Activated CD8-positive, alpha-beta memory T cell treated with anti-CD3 and anti-CD28 coated beads for 4 hours (primary cell): ENCODE measurements around the gene ZCCHC17.
"Not testable (repeated sequence)": the region's sequence is repeated elsewhere in the genome, so short reads cannot be mapped to it uniquely, and the experiment has no call there.

Experiments used
- DNase-seq, 2 donors: peaks; one replicate each; pipeline ENCODE4 v3.0.0-alpha.2; 2020; ENCODE audit warnings: low read depth in 2 of 2

Gene ZCCHC17, protein sequence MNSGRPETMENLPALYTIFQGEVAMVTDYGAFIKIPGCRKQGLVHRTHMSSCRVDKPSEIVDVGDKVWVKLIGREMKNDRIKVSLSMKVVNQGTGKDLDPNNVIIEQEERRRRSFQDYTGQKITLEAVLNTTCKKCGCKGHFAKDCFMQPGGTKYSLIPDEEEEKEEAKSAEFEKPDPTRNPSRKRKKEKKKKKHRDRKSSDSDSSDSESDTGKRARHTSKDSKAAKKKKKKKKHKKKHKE

DNA sequence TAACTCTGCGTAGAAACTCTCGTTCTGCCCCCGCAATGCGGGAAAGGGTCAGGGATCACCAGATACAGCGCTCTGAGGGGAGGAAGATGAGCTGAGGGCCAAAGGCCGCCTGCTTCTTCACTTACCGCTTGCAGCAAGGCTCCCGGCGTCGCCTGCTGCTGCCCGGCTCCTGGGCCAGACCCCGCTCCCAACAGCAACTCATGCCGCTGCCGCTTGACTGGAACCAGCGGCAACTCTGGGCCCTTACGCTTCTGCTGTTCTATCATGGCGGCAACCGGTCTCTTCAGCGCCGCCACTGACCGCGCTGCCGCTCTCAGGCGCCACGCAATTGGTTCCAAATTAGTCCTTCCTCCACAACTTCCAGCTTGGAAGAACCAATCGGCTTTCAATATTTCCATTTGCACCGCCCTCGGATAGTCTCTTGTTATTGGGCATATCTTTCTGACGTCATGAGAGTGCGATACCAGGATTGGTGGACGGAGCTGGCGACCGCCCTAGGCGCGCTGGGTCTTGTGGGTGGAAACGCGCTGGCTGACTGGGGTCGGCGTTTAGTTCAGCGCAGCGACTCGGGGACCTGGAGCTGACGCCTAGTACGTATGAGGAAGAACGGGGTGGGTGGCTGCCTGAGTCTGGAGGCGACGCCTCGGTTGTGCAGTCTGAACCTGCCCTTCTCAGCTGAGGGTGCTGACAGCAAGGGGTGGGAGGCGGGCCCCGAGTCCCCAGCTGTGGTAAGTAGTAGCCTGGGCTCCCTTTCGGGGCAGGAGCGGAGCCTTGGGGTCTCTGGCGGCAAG lies at the start of gene ZCCHC17, which contains the start of gene SNRNP40:
TSS of gene ZCCHC17 (plus strand) at position 547 of the 791 bp plus-strand sequence. CDS start 13,067 bp downstream, outside the sequence.
TSS of gene SNRNP40 (minus strand) at position 303 of the 791 bp plus-strand sequence. CDS start at position 266, 37 bp downstream.
- DNase-seq, result peak; percentile 86 to 94

DNA sequence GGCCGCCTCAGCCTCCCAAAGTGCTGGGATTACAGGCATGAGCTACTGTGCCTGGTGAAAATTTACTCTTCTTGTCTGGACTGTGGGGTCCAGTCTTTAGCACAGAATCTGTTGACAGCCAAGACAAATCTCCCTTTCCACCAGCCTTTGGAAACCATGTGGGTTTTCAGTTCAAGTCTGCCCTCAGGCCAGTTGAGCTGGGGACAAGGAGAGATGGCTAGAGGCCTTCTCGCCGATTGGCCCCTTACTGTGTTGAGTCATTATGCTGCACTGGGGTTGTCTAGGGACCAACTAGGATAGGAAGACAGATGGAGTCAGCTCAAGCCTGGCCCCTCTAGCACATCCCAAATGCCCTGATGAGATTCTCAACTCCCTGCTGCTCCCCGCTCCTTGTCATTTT lies 48.6 kb upstream of the ZCCHC17 start:
- no peak for DNase-seq

DNA sequence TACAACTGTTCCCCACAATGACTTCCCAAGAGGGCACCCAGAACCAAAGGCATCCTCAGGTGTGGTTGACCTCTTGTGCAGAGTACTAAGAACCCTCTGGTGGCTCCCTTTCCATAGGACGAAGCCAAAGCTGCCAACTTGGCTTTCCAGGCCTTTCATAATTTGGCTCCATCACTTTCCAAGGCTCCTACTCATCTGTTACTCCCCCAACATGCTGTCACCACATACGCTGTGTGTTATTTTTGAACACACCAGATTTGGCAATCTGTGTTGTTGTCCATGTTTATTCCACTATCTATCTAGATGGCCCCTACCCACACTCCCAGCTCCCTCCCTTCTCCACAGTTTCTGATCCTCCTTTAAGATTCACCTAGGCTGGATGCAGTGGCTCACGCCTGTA lies 47.0 kb upstream of the ZCCHC17 start:
- DNase-seq, result no peak

DNA sequence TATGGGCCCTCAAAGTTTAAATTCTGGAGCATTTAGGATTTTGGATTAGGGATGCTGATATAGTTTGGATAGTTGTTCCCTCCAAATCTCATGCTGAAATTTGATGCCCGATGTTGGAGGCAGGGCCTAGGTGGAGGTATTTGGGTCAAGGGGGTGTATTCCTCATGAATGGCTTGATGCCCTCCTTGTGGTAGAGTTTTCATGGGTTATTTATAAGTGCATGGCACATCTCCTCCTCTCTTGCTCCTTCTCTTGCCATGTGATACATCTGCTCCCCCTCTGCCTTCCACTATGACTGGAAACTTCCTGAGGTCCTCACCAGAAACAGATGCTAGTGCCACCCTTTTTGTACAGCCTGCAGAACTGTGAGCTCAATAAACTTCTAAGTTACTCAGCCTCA lies 39.6 kb upstream of the ZCCHC17 start:
- DNase-seq, result no peak

DNA sequence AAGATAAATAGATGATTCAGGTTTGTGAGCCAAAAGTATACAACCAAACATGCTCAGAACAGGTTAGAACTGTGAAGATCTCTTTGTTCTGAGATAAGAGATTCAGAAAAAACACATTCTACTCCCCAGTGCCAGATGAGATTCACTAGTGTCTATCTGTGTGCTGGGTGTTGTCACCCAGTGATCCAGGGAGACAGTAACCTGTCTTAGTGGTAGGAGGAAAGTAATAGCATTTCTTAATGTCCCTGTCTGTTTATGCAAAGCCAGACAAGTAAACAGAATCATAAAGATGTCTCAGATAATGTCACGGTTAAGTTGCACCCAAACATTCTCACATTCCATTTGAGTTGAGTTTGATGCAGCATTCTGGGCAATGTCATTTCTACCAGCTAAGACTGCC lies 38.3 kb upstream of the ZCCHC17 start:
- DNase-seq, result no peak

DNA sequence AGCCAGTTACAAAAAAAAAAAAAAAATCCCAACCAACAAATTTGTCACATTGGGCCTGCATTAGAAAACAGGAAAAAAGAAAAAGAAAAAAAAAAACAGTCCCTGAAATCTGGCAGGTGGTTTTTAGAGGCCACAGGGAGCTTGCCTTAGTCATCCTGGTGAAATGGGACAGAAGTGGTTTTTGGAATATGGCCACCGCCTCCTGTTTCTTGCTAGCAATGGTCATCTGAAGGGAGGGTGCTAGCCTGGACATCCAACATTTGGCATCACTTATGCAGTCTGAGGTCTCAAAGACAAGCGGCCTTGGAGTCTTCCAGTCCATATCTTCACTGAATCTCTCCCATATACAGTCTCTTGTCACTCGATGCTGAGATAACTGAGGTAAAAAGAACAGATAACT lies 37.1 kb upstream of the ZCCHC17 start:
- DNase-seq, result no peak

DNA sequence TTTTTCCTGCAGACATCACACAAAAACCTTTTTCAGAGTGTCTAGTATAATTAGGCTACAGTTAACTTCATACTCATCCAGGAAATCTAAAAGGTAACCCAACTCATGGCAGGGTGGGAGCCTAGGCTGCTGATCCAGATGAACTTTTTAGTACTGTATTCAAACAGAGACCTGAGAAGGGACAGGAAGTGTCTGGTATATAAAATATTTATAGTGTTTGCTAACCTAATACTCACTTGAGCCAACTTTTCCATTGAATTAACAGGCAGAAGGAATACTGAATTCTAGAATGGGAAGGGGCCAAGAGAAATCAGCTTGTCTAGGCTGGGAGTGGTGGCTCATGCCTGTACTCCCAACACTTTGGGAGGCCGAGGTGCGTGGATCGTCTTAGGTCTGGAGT lies 34.9 kb upstream of the ZCCHC17 start:
- no peak for DNase-seq

DNA sequence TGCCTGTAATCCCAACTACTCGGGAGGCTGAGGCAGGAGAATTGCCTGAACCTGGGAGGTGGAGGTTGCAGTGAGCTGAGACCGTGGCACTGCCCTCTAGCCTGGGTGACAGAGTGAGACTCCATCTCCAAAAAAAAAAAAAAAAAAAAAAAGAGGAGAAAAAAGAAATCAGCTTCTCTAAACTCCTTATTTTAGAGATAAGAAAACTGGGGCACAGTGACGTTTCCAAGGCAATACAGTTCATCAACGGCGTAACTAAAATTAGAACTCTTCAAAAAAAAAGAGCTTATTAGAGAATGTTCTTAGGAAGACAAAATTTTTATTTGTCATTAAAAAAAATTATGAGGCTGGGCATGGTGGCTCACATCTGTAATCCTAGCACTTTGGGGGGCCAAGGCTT lies 34.4 kb upstream of the ZCCHC17 start:
- DNase-seq, result not testable (repeated sequence)

DNA sequence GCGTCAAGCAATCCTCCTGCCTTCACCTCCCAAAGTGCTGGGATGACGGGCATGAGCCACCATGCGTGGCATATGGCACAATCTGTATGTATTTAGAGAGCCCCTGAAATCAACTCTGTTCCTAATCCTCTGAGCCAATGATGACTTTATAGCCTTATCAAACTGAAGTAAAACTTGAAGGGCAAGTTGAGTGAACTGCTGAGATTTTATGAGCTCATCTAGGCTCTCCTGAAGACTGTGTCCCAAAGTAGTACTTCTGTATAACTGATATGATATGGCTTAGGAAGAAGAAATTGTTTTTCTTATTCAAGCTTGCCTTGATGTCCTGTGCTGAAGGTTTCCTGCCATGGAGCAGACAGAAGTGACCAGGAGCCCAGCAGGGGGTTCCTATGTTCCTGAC lies 33.4 kb upstream of the ZCCHC17 start:
- DNase-seq, result no peak

DNA sequence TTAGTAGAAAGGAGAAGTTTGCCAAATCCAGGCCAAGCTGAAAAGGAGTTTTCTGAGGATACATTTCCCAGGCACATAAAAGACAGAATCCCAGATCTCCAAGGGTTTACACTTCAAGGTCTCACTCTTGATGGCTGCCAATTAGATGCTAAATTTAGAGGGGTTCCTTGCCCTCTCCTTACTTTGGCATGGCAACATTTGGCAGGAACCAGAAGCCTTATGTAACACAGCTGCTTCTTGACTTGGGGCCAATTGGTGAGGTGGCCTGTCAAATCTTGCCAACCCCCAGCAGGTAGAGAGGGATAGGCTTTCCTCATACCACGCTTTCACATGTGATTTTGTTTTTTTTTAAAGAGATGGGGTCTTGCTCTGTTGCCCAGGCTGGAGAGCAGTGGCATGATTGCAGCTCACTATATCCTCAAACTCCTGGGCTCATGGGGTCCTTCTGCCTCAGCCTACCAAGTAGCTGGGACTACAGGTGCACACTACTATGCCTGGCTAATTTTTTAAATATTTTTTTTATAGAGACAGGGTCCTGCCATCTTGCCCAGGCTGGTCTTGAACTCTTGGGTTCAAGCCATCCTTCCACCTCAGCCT lies 31.9 kb upstream of the ZCCHC17 start:
- DNase-seq, result no peak

DNA sequence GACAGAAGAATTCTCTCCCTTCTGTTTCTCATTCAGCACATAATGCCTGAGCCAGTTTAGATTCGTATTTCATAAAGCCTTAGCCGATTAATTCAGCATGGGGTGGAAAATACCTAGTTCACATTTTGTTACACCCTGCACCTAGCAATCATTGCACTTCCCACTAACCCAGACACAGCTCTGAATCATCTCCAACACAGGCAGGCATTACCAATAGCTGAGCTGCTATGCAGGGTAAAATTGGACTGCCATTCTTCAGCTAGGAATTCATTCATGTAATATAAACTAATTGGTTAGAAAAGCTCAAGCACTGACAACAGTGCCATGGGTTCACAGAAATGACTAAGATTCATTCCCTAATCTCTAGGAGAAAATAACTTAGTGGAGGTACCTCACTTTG lies 30.3 kb upstream of the ZCCHC17 start:
- DNase-seq, result no peak

DNA sequence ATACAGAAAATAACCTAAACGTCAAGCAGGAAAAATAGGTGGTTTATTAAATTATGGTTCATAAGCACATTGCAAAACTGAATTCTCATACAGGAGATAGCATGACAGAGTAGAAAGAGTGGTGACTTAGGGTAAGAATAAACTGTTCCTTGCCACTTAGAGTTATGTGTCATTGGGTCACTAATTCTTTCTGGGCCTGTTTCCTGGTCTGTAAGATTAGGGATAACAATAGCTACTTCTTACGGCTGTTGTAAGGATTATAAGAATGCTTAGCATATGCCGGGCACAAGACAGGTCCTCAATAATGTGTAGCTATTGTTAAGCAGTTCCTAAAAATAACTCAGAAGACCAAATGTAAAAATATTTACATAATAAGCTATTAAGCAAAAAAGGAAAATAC lies 24.5 kb upstream of the ZCCHC17 start:
- DNase-seq, result no peak

DNA sequence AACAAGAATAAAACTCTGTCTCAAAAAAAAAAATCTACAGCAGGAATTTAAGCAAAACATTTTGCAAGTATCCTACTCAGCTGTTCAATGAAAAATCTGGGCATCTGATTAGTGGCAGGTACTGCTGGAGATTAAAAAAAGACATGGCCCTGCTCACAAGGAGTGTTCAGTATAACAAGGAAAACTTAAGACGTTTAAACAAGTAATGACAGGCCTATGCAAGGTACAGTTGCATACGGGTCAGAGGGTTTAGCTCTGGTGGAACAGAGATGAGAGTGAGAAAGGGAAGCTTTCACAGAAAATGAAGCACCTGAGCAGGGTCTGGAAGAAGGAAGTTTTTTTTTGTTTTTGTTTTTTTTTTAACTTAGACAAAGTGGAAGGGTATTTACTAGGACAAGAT lies 23.2 kb upstream of the ZCCHC17 start:
- no peak for DNase-seq

DNA sequence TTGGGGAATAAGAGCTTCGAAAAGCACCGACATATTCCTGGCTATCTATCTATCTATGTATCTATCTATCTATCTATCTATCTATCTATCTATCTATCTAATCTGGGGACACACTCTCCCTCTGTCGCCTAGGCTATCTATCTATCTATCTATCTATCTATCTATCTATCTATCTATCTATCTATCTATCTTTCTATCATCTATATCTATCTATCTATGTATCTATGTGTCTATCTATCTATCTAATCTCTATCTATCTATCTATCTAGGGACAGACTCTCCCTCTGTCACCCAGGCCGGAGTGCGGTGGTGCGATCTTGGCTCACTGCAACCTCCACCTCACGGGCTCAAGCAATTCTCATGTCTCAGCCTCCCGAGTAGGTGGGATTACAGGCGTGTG lies 14.4 kb upstream of the ZCCHC17 start:
- DNase-seq, result not testable (repeated sequence)

DNA sequence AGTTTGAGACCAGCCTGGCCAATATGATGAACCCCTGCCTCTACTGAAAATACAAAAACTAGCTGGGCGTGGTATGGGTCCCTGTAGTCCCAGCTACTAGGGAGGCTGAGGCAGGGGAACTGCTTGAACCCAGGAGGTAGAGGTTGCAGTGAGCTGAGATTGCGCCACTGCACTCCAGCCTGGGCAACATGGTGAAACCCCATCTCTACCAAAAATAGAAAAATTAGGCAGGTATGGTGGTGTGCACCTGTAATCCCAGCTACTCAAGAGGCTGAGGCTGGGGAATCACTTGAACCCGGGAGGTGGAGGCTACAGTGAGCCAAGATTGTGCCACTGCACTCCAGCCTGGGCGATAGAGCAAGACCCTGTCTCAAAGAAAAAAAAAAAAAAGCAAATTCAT lies 9.0 kb upstream of the ZCCHC17 start:
- DNase-seq, result not testable (repeated sequence)

DNA sequence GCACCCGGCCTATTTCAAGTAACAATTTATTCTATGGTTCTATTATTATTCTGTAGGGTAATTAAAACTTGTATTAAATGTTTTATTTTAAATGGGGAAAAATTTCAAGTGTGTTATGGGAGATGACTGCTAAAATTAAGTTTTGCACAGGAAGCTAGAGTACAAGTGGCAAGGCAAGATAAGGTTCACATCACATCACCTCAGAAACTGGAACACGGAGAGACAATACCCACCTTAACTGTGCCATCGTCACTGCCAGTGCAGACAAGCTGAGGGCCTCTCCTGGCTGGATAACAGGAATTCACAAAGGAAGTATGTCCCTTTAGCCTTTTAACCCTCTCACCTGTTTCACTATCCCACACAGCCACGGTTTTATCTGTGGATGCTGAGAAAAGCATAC lies 7.8 kb upstream of the ZCCHC17 start:
- DNase-seq, result no peak

DNA sequence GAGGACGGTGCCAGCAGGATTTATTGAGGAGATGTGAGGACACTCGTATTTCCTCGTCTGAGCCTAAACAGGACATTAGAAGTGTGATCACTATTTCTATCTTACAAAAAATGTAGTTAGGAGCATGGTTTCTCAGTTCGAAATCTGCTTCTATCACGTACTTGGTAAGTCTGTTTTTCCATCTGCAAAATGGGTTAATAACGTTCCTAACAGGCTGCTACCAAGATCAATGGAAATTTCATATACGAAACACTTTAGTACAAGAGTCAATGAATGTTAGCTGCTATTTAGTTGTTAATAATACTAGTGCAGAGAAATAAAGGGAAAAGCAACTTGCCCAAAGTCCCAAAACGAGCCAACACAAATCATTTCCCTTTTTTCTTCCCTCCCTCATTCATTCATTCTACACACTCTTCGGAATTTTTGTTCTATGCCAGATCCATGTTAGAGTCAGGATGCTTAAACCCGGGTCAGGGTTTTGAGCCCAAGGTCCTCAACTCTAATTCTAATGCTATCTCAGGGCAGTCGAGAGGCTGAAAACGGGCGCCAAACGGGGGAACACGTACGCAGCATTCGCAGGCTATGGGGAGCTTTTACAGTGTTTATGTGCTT lies 852 bp upstream of the ZCCHC17 start:
- DNase-seq, result no peak

DNA sequence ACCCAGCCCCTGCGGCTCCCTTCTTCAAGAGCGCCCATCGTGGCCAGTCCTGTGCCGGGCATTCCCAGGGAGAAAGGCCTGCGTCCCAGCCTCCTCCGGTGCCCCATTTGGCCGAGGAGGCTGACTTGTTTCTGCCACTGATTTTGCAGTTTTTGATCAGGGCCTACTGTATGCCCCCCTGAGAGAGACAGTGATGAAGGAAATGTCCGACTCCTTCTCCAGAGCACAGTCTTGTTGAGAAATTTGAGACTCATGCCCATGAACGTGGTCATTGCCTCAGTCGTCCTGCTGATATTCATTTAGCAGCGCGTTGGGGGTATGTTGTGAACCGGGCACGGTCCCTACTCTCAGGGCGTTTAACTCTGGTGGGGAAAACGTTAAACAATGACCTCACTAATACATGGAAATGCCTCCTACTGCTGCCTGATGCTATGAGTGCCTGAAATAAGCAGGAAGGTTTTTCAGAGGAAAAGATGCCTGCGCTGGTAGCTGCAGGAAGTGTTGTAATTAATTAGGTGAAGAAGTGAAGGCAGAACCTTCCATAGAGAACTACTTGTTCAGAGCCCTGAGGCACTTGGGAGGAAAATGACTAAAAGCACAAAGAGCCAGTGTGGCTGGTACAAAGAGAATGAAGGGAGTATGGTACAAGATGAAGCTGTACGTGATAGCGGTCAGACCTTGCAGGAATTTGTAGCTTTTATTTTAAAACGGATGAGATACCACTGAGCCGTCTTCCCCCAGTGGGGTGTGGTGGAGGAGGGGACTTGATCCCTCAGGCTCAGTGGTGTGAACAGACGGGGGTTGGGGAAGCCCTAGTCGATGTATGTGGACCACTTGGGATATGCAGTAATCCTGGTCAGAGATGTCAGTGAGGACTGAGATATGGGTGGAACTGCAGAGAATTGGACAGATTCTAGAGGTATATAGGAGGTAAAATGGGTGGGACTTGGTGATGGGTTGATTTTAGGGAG lies 730 bp downstream of the ZCCHC17 start:
- DNase-seq, result no peak

DNA sequence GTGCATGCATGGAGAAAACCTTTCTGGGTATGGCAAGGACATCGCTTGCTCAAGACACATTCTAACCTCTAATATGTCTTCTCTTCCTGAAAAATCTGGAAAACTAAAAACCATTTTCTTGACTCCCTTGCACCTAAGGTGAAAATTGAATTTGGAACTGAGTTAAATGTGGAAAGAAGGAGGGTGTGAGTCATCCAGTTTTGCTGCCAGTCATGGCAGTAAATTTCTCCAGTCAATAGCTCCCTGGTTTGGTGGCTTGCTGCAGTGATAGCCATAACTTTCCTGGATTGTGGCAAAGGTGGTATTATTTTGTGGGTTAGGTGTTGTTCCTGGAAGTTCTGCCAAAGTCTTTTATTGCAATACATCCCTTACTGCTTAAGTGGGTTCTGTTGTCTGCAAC lies 2.5 kb downstream of the ZCCHC17 start:
- DNase-seq, result no peak

DNA sequence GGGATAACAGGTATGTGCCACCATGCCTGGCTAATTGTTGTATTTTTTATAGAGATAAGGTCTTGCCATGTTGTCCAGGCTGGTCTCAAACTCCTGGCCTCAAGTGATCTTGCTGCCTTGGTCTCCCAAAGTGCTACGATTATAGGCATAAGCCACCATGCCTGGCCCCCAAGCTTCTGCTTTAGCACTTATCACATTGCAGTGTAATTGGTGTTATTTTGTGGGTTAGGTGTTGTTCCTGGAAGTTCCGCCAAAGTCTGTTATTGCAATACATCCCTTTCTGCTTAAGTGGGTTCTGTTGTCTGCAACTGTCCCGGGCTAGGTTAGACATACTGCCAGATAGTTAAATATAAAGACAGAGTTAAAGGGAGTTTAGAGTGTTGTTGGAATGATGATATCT lies 3.4 kb downstream of the ZCCHC17 start:
- DNase-seq, result no peak

DNA sequence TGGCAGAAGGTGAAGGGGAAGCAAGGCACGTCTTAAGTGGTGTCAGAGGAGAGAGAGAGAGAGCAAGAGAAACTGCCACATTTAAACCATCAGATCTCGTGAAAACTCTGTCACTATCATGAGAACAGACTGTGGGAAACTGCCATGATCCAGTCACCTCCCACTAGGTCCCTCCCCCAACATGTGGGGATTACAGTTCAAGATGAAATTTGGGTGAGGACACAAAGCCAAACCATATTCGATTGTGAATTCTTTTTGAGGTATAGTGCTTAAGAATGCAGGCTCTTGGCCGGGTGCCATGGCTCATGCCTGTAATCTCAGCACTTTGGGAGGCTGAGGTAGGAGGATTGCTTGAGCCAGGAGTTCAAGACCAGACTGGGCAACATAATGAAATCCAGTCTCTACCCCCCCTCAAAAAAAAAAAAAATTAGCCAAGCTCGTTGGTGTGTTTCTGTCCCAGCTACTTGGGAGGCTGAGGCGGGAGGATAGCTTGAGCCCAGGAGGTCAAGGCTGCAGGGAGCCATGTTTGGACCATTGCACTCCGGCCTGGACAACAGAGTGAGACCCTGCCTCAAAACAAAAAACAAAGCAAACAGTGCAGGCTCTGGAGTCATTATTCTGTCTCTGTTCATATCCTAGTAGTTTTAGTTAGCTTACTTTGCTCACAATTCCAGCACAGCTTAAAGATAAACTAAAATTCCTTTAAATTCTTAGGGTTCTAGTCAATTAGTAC lies 6.0 kb downstream of the ZCCHC17 start:
- no peak for DNase-seq
